Measurements from ENCODE around the gene DAB2. TPM values are rescaled to one million over a fixed set of nuclear protein-coding genes. Genes with fewer than 3 reads are reported as not detected.

The DAB2 gene
- total RNA-seq, 1 donor from 2014 or later: 33.6 TPM

DNA sequence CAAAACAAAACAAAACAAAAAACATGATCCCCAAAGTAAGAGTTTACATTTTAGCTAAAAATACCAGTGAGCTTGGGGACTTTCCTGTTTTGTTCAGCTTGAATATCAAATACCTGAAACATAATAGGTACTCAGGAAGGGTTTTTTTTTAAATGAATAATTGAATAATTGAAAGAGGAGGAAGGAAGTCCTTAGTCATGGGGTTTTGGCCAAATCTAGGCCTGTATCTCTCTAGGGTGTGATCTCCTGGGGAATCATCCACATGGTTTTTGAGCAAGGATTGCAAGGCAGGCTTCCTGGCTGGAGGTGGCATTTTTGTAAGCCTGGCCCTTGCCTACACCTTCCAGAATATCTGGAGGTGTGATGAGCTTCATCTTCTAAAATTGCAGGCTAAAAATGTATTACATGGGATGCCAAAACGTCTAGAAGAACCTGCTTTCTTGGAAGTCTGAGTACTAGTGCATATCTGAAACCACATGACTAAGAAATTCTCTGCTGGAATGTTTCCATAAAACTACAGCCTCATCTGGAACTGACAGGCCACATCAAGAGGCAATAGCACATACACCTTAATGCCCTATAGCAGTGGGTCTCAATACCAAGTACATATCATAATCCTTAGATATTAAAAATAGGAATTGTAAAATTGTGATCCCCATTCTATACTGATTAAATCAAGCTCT lies 70.9 kb downstream of the DAB2 start:
- Histone ChIP-seq H3K9me3 (no peaks in the 10 kb centered on the region), H3K4me3 (no peak overlapping the region), H3K27ac (no peak overlapping the region), H3K36me3 (no peaks in the 10 kb centered on the region), H3K27me3 (no peaks in the 10 kb centered on the region), H3K4me1 (no peaks in the 10 kb centered on the region)
- intact Hi-C loops (cut with DNase I): no loop called here
- no peak for DNase-seq (ENCODE audit: low spot score in 2 of 2)
- no peak for TF ChIP-seq CTCF (IDR thresholded peaks at IDR 0.05)

DNA sequence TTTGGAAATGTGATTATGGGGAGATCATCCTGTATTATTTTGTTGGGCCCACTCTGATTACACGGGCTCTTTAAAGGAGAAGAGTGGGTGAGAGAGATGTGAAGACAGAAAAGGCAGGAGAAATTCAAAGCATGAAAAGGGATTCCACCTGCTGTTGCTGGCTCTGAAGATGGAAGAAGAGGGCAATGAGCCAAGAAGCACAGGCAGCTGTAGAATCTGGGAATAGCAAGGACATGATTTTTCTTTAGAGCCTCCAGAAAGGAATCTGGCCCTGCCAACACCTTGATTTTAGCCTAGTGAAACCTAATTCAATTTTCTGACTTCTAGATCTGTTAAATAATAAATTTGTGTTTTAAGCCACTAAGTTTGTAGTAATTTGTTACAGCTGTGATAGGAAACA lies 71.8 kb downstream of the DAB2 start:
- no peak for DNase-seq (ENCODE audit: low spot score in 2 of 2)
- Histone ChIP-seq H3K9me3 (no peaks in the 10 kb centered on the region), H3K4me3 (no peak overlapping the region), H3K27ac (no peak overlapping the region), H3K36me3 (no peaks in the 10 kb centered on the region), H3K4me1 (no peaks in the 10 kb centered on the region), H3K27me3 (no peaks in the 10 kb centered on the region)
- TF ChIP-seq CTCF (IDR thresholded peaks at IDR 0.05): no peak
- intact Hi-C loops (cut with DNase I): no loop called here

GRCh38 chr5:39352170-39352569 lies 72.6 kb downstream of the DAB2 start:
- Histone ChIP-seq H3K27ac (no peak overlapping the region), H3K27me3 (no peaks in the 10 kb centered on the region), H3K4me1 (no peaks in the 10 kb centered on the region), H3K36me3 (no peaks in the 10 kb centered on the region), H3K9me3 (no peaks in the 10 kb centered on the region), H3K4me3 (no peak overlapping the region)
- intact Hi-C loops (cut with DNase I): no loop called here
- no peak for DNase-seq (ENCODE audit: low spot score in 2 of 2)
- no peak for TF ChIP-seq CTCF (IDR thresholded peaks at IDR 0.05)

GRCh38 chr5:39349484-39349883 lies 75.3 kb downstream of the DAB2 start:
- H3K4me1 ChIP-seq: no peaks in the 10 kb centered on the region
- H3K4me3 ChIP-seq: no peak overlapping the region
- DNase-seq (ENCODE audit: low spot score in 2 of 2): no peak
- no peak for TF ChIP-seq CTCF (IDR thresholded peaks at IDR 0.05)
- H3K9me3 ChIP-seq: no peaks in the 10 kb centered on the region
- H3K27ac ChIP-seq: no peak overlapping the region
- no peaks in the 10 kb centered on the region for H3K27me3 ChIP-seq
- intact Hi-C loops (cut with DNase I): no loop called here
- H3K36me3 ChIP-seq: no peaks in the 10 kb centered on the region

GRCh38 chr5:39342460-39342859 lies 82.3 kb downstream of the DAB2 start:
- Histone ChIP-seq H3K9me3 (no peaks in the 10 kb centered on the region), H3K36me3 (no peaks in the 10 kb centered on the region), H3K4me3 (no peak overlapping the region), H3K27ac (no peak overlapping the region), H3K4me1 (no peaks in the 10 kb centered on the region), H3K27me3 (no peaks in the 10 kb centered on the region)
- DNase-seq (ENCODE audit: low spot score in 2 of 2): no peak
- no peak for TF ChIP-seq CTCF (IDR thresholded peaks at IDR 0.05)
- intact Hi-C loops (cut with DNase I): no loop called here

GRCh38 chr5:39341896-39342295 lies 82.9 kb downstream of the DAB2 start:
- no peak for DNase-seq (ENCODE audit: low spot score in 2 of 2)
- no peak overlapping the region for H3K27ac ChIP-seq
- H3K4me3 ChIP-seq: no peak overlapping the region
- intact Hi-C loops (cut with DNase I): no loop called here
- no peaks in the 10 kb centered on the region for H3K27me3 ChIP-seq
- no peaks in the 10 kb centered on the region for H3K36me3 ChIP-seq
- no peaks in the 10 kb centered on the region for H3K9me3 ChIP-seq
- no peaks in the 10 kb centered on the region for H3K4me1 ChIP-seq
- TF ChIP-seq CTCF (IDR thresholded peaks at IDR 0.05): no peak

Measured in ascending aorta (tissue), 2 donors.